Daoy (cell line): ENCODE results near the gene PABPN1L. TPM values are rescaled to one million over a fixed set of nuclear protein-coding genes. Genes with fewer than 3 reads are reported as not detected.

Experiments used
- total RNA-seq: library from RNA; depleted of rRNA; stranded (reverse); fragments of >200 nt; shearing (Covaris generic); gene quantifications from 2 replicates; pipeline ENCODE4 v1.2.3, GENCODE V29; 2014; rRNA removed

The PABPN1L gene
- total RNA-seq, 1 experiment from 2014 or later, result not detected

Other genes starting within 250 kb of the PABPN1L start
- gene IL17C, start 228.1 kb downstream of the PABPN1L start, total RNA-seq, result not detected in 2 replicates
- gene CYBA, start 215.6 kb downstream of the PABPN1L start, total RNA-seq, result 259 and 288 TPM in 2 replicates
- 27.3 and 27.7 TPM in 2 replicates for gene MVD, start 203.6 kb downstream of the PABPN1L start, total RNA-seq
- not detected in 2 replicates for gene SNAI3, start 180.2 kb downstream of the PABPN1L start, total RNA-seq
- 16.5 and 18.5 TPM in 2 replicates for gene RNF166, start 160.3 kb downstream of the PABPN1L start, total RNA-seq
- 17.4 and 22.0 TPM in 2 replicates for gene CTU2, start 160.2 kb downstream of the PABPN1L start, total RNA-seq
- 62.9 and 70.8 TPM in 2 replicates for gene PIEZO1, start 81.4 kb downstream of the PABPN1L start, total RNA-seq
- 23.1 and 30.6 TPM in 2 replicates for gene CDT1, start 62.9 kb downstream of the PABPN1L start, total RNA-seq
- 106 and 112 TPM in 2 replicates for gene APRT, start 54.7 kb downstream of the PABPN1L start, total RNA-seq
- gene GALNS, start 9.7 kb downstream of the PABPN1L start, total RNA-seq, result 4.5 and 8.4 TPM in 2 replicates
- gene TRAPPC2L, start 9.5 kb downstream of the PABPN1L start, total RNA-seq, result 27.7 and 31.6 TPM in 2 replicates
- gene CBFA2T3, start 110.5 kb upstream of the PABPN1L start, total RNA-seq, result not detected in 2 replicates
- gene ACSF3, start 227.2 kb upstream of the PABPN1L start, total RNA-seq, result 13.1 and 13.4 TPM in 2 replicates